Smooth muscle cell (in vitro differentiated cells): ENCODE measurements around the gene HOXB7. TPM values are rescaled to one million over a fixed set of nuclear protein-coding genes. Genes with fewer than 3 reads are reported as not detected.
A peak's percentile ranks its signal among the peaks of the same experiment; 100 is the strongest.

Experiments used
- DNase-seq: peaks from one replicate; lab custom pipeline; 2025; ENCODE audit not compliant: unreplicated experiment; lab: John Stamatoyannopoulos, UW
- H2AFZ ChIP-seq: fragments of 200-600 bp; sonication (generic); 2 replicates; pipeline ENCODE4 v1.6.0; 2016; ENCODE audit warnings: antibody characterized with exemption, low read depth, mild to moderate bottlenecking
- H3F3A ChIP-seq: fragments of 200-600 bp; sonication (generic); 2 replicates; pipeline ENCODE4 v1.6.0; 2017; ENCODE audit warnings: antibody characterized with exemption, low read depth
- H3K27ac ChIP-seq: fragments of 200-600 bp; sonication (generic); 2 replicates; pipeline ENCODE4 v1.5.1; 2016; ENCODE audit warnings: low read depth, mild to moderate bottlenecking
- H3K27me3 ChIP-seq: fragments of 200-600 bp; sonication (generic); 2 replicates; pipeline ENCODE4 v1.6.1; 2016; ENCODE audit warnings: low read depth, mild to moderate bottlenecking
- H3K36me3 ChIP-seq: fragments of 200-600 bp; sonication (generic); 2 replicates; pipeline ENCODE4 v1.5.1; 2016; ENCODE audit warnings: low read depth
- H3K4me1 ChIP-seq: fragments of 200-600 bp; sonication (generic); 2 replicates; pipeline ENCODE4 v1.5.1; 2016; ENCODE audit warnings: low read depth
- H3K4me2 ChIP-seq: fragments of 200-600 bp; sonication (generic); 2 replicates; pipeline ENCODE4 v1.6.0; 2016; ENCODE audit warnings: mild to moderate bottlenecking
- H3K4me3 ChIP-seq: fragments of 200-600 bp; sonication (generic); 2 replicates; pipeline ENCODE4 v1.5.1; 2016; ENCODE audit warnings: mild to moderate bottlenecking
- H3K79me2 ChIP-seq: fragments of 200-600 bp; sonication (generic); 2 replicates; pipeline ENCODE4 v1.6.0; 2016; ENCODE audit warnings: low read depth, mild to moderate bottlenecking
- H3K9ac ChIP-seq: fragments of 200-600 bp; sonication (generic); 2 replicates; pipeline ENCODE4 v1.6.0; 2016; ENCODE audit warnings: low read depth
- H3K9me3 ChIP-seq: fragments of 200-600 bp; sonication (generic); replicated peaks from 2 replicates; pipeline ENCODE4 v1.5.1; 2016; ENCODE audit warnings: low read depth
- H4K20me1 ChIP-seq: fragments of 200-600 bp; sonication (generic); 2 replicates; pipeline ENCODE4 v1.6.0; 2016; ENCODE audit warnings: low read depth
- CTCF ChIP-seq: fragments of 200-600 bp; sonication (generic); IDR thresholded peaks from 2 replicates; pipeline ENCODE4 v1.5.1; 2017; ENCODE audit warnings: borderline replicate concordance, mild to moderate bottlenecking, antibody characterized with exemption; ENCODE audit not compliant: insufficient read depth, poor library complexity, severe bottlenecking
- WGBS: methylation state at CpG from one replicate; pipeline ENCODE4 v1.1.7; 2016; ENCODE audit warnings: low lambda C conversion rate; 5-methylcytosine and 5-hydroxymethylcytosine counted together
- polyA plus RNA-seq: library from polyadenylated mRNA; unstranded; fragments of >200 nt; fragmentation: Nextera tagmentation; extraction: Ambion mirVana; gene quantifications from 2 replicates; pipeline ENCODE4 v1.2.1, GENCODE V29; 2016
- total RNA-seq: library from RNA; depleted of rRNA; stranded (reverse); fragments of >200 nt; gene quantifications from 2 replicates; pipeline ENCODE4 v1.2.3, GENCODE V29; 2014

HOXB7 gene
- total and polyA plus RNA-seq, 2 experiments from 2014 or later: 16.1 to 29.7 TPM

- H3K9ac ChIP-seq: no peak overlapping the region
- H3K4me1 ChIP-seq: peaks cover 9% of the 10 kb centered on the region
- H3K4me2 ChIP-seq: peak overlapping the region; percentile 79
- H3F3A ChIP-seq: no peaks in the 10 kb centered on the region
- H3K36me3 ChIP-seq: no peaks in the 10 kb centered on the region
- no peak for DNase-seq
- H3K9me3 ChIP-seq: no peaks in the 10 kb centered on the region
- no peak for TF ChIP-seq CTCF
- no peak overlapping the region for H3K27ac ChIP-seq
- no peak overlapping the region for H3K4me3 ChIP-seq
- H3K27me3 ChIP-seq: peaks cover 61% of the 10 kb centered on the region
- peaks cover 92% of the 10 kb centered on the region for H4K20me1 ChIP-seq
- peaks cover 71% of the 10 kb centered on the region for H3K79me2 ChIP-seq
- H2AFZ ChIP-seq: no peak overlapping the region
Measured at GRCh38 chr17:48590607-48591161, 20.1 kb downstream of the HOXB7 start.

- no peak for DNase-seq
- no peaks in the 10 kb centered on the region for H3K36me3 ChIP-seq
- H2AFZ ChIP-seq: no peak within 1 kb of the TSS
- no peak within 1 kb of the TSS for H3K27ac ChIP-seq
- no peak within 1 kb of the TSS for H3K9ac ChIP-seq
- peak within 1 kb of the TSS; percentile 28 for H3K4me3 ChIP-seq
- H3K9me3 ChIP-seq: no peaks in the 10 kb centered on the region
- peaks cover 9% of the 10 kb centered on the region for H3K4me1 ChIP-seq
- H3K27me3 ChIP-seq: peaks cover 61% of the 10 kb centered on the region
- H3K79me2 ChIP-seq: peaks cover 66% of the 10 kb centered on the region
- H4K20me1 ChIP-seq: peaks cover 91% of the 10 kb centered on the region
- no peak for TF ChIP-seq CTCF
- WGBS: 20% methylated on average over 23 of the region's 23 CpGs
- peak within 1 kb of the TSS; percentile 79 for H3K4me2 ChIP-seq
- H3F3A ChIP-seq: no peaks in the 10 kb centered on the region
Measured at GRCh38 chr17:48589831-48590606, 20.8 kb downstream of the HOXB7 start, which contains the start of gene HOXB3. HOXB3 (minus strand) TSS chr17:48590241; CDS start chr17:48552474, 37,767 bp downstream.

- Histone ChIP-seq H3K4me2 (peak overlapping the region; percentile 79), H2AFZ (no peak overlapping the region), H4K20me1 (peaks cover 94% of the 10 kb centered on the region), H3K79me2 (peaks cover 65% of the 10 kb centered on the region), H3K4me1 (peaks cover 9% of the 10 kb centered on the region), H3K4me3 (peak overlapping the region; percentile 28), H3K36me3 (no peaks in the 10 kb centered on the region), H3K27me3 (peaks cover 65% of the 10 kb centered on the region), H3F3A (no peaks in the 10 kb centered on the region), H3K27ac (no peak overlapping the region), H3K9ac (no peak overlapping the region), H3K9me3 (no peaks in the 10 kb centered on the region)
- no peak for TF ChIP-seq CTCF
- WGBS: 22% methylated on average over 10 of the region's 10 CpGs
- no peak for DNase-seq
Measured at GRCh38 chr17:48589060-48589830, 21.6 kb downstream of the HOXB7 start.
